ENCODE measurements around the gene PRG3. TPM values are rescaled to one million over a fixed set of nuclear protein-coding genes. Genes with fewer than 3 reads are reported as not detected.

The PRG3 gene
- total and polyA plus RNA-seq, 9 of the 15 experiments (the other 6 are each of a cell fraction or from before 2014, with no cell fraction given): 0.18 to 0.55 (median 0.38) TPM; not detected in 6

DNA sequence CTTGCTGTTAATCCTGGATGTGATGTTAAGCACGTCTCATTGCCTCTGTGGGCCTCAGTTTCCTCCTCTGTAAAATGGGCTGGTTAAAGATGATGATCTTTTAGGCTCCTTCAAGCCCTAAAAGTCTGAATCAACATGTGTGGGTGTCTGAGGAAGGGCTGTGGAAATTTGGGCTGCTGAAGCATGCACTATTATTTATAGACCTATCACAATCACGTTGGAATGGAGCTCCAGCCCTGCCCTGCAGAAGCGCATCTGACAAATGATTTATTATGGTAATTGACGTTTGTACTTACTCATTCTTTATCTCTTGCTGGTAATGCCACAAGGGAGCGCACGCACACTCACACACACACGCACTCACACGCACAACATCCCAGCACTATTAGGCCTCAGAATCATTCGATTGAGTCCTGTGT is 22.4 kb downstream of the PRG3 start (continued):
- TF ChIP-seq SP2 (IDR thresholded peaks at IDR 0.05; ENCODE audit: extremely low read depth, low read depth, low read length, poor library complexity, severe bottlenecking) (no peak), NR3C1 (CRISPR knock-in tag; IDR thresholded peaks at IDR 0.05) (no peak), SMAD1 (IDR thresholded peaks at IDR 0.05; ENCODE audit: low read depth, low read length, partially characterized antibody) (no peak), REST (IDR thresholded peaks at IDR 0.05; ENCODE audit: borderline replicate concordance) (peak; percentile 50; the same call in 1 of the 2 replicates), REST (CRISPR knock-in tag; IDR thresholded peaks at IDR 0.05; ENCODE audit: low read depth) (no peak), ZKSCAN8 (CRISPR knock-in tag; IDR thresholded peaks at IDR 0.05) (no peak), RNF219 (CRISPR knock-in tag; IDR thresholded peaks at IDR 0.05) (no peak), EWSR1 (IDR thresholded peaks at IDR 0.05; ENCODE audit: borderline replicate concordance, low read depth, partially characterized antibody) (no peak), SMARCA5 (IDR thresholded peaks at IDR 0.05) (peak; percentile 96; the same call in 1 of the 2 replicates), OTX1 (CRISPR knock-in tag; IDR thresholded peaks at IDR 0.05) (no peak), ZNF707 (CRISPR knock-in tag; conservative IDR thresholded peaks at IDR 0.05) (no peak)
- TF ChIP-seq, protein P1, sequence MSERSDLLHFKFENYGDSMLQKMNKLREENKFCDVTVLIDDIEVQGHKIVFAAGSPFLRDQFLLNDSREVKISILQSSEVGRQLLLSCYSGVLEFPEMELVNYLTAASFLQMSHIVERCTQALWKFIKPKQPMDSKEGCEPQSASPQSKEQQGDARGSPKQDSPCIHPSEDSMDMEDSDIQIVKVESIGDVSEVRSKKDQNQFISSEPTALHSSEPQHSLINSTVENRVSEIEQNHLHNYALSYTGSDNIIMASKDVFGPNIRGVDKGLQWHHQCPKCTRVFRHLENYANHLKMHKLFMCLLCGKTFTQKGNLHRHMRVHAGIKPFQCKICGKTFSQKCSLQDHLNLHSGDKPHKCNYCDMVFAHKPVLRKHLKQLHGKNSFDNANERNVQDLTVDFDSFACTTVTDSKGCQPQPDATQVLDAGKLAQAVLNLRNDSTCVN (CRISPR knock-in tag; IDR thresholded peaks at IDR 0.05): no peak
- TF ChIP-seq, protein P2, sequence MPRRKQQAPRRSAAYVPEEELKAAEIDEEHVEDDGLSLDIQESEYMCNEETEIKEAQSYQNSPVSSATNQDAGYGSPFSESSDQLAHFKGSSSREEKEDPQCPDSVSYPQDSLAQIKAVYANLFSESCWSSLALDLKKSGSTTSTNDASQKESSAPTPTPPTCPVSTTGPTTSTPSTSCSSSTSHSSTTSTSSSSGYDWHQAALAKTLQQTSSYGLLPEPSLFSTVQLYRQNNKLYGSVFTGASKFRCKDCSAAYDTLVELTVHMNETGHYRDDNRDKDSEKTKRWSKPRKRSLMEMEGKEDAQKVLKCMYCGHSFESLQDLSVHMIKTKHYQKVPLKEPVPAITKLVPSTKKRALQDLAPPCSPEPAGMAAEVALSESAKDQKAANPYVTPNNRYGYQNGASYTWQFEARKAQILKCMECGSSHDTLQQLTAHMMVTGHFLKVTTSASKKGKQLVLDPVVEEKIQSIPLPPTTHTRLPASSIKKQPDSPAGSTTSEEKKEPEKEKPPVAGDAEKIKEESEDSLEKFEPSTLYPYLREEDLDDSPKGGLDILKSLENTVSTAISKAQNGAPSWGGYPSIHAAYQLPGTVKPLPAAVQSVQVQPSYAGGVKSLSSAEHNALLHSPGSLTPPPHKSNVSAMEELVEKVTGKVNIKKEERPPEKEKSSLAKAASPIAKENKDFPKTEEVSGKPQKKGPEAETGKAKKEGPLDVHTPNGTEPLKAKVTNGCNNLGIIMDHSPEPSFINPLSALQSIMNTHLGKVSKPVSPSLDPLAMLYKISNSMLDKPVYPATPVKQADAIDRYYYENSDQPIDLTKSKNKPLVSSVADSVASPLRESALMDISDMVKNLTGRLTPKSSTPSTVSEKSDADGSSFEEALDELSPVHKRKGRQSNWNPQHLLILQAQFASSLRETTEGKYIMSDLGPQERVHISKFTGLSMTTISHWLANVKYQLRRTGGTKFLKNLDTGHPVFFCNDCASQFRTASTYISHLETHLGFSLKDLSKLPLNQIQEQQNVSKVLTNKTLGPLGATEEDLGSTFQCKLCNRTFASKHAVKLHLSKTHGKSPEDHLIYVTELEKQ (CRISPR knock-in tag; IDR thresholded peaks at IDR 0.05): no peak

Data from K562 (cell line).